Chondrocyte (in vitro differentiated cells): ENCODE measurements around the gene PPP2R5E. TPM values are rescaled to one million over a fixed set of nuclear protein-coding genes. Genes with fewer than 3 reads are reported as not detected.

Experiments
- DNase-seq: peaks from one replicate; pipeline ENCODE4 v3.0.0; 2021; ENCODE audit warnings: mixed read lengths, low spot score
- H3K27ac Mint-ChIP-seq: one replicate; pipeline ENCODE4 v1.8.0; 2021; ENCODE audit warnings: mild to moderate bottlenecking, moderate library complexity, mixed read lengths; ENCODE audit not compliant: unreplicated experiment
- H3K27me3 Mint-ChIP-seq: 2 replicates; pipeline ENCODE4 v1.8.0; 2021; ENCODE audit warnings: low read depth, mixed read lengths
- H3K36me3 Mint-ChIP-seq: 2 replicates; pipeline ENCODE4 v1.8.0; 2021; ENCODE audit warnings: low read depth, mixed read lengths
- H3K4me1 Mint-ChIP-seq: 2 replicates; pipeline ENCODE4 v1.8.0; 2021; ENCODE audit warnings: low read depth, mild to moderate bottlenecking, mixed read lengths
- H3K4me3 Mint-ChIP-seq: one replicate; pipeline ENCODE4 v1.8.0; 2021; ENCODE audit warnings: mild to moderate bottlenecking, moderate library complexity, mixed read lengths; ENCODE audit not compliant: unreplicated experiment
- H3K9me3 Mint-ChIP-seq: 2 replicates; pipeline ENCODE4 v1.8.0; 2021; ENCODE audit warnings: low read depth, mixed read lengths
- CTCF ChIP-seq: fragments of 200-600 bp; sonication (generic); IDR thresholded peaks from 2 replicates; pipeline ENCODE4 v1.5.0; 2021; ENCODE audit warnings: antibody characterized with exemption, mild to moderate bottlenecking, moderate library complexity
- total RNA-seq: library from RNA; stranded (reverse); gene quantifications from 3 replicates; pipeline ENCODE4 v1.2.1, GENCODE V29; 2021

The PPP2R5E gene
- total RNA-seq, 1 donor from 2014 or later = 43.3 TPM

GRCh38 chr14:63444588-63444987, 98.6 kb downstream of the PPP2R5E start:
- H3K27ac Mint-ChIP-seq = no peak overlapping the region
- H3K4me3 Mint-ChIP-seq = no peak overlapping the region
- H3K9me3 Mint-ChIP-seq = no peaks in the 10 kb centered on the region

GRCh38 chr14:63443988-63444387, 99.2 kb downstream of the PPP2R5E start:
- DNase-seq = no peak
- Mint-ChIP-seq H3K36me3 (peaks cover 2% of the 10 kb centered on the region), H3K27ac (peak overlapping the region; percentile 23), H3K4me1 (peaks cover 19% of the 10 kb centered on the region), H3K27me3 (no peaks in the 10 kb centered on the region), H3K9me3 (no peaks in the 10 kb centered on the region), H3K4me3 (no peak overlapping the region)
- no peak for TF ChIP-seq CTCF

More at GRCh38 chr14:63444588-63444987, 98.6 kb downstream of the PPP2R5E start:
- H3K4me1 Mint-ChIP-seq = peaks cover 19% of the 10 kb centered on the region
- H3K27me3 Mint-ChIP-seq = no peaks in the 10 kb centered on the region
- peaks cover 2% of the 10 kb centered on the region for H3K36me3 Mint-ChIP-seq
- DNase-seq = no peak
- TF ChIP-seq CTCF = no peak

- Mint-ChIP-seq H3K4me3 (no peak overlapping the region), H3K27ac (no peak overlapping the region)
Observed at GRCh38 chr14:63443361-63443760, 99.8 kb downstream of the PPP2R5E start.

GRCh38 chr14:63438065-63438757, 105.0 kb downstream of the PPP2R5E start:
- no peaks in the 10 kb centered on the region for H3K27me3 Mint-ChIP-seq
- no peaks in the 10 kb centered on the region for H3K9me3 Mint-ChIP-seq
- DNase-seq = no peak
- peak; percentile 67 for TF ChIP-seq CTCF
- H3K36me3 Mint-ChIP-seq = no peaks in the 10 kb centered on the region
- H3K4me3 Mint-ChIP-seq = peak overlapping the region; percentile 44
- peak overlapping the region; percentile 81 for H3K27ac Mint-ChIP-seq
- peaks cover 48% of the 10 kb centered on the region for H3K4me1 Mint-ChIP-seq

More at GRCh38 chr14:63443361-63443760, 99.8 kb downstream of the PPP2R5E start:
- no peak for DNase-seq
- H3K4me1 Mint-ChIP-seq = peaks cover 25% of the 10 kb centered on the region
- TF ChIP-seq CTCF = no peak
- no peaks in the 10 kb centered on the region for H3K9me3 Mint-ChIP-seq
- H3K27me3 Mint-ChIP-seq = no peaks in the 10 kb centered on the region
- peaks cover 2% of the 10 kb centered on the region for H3K36me3 Mint-ChIP-seq

GRCh38 chr14:63436286-63437098, 106.7 kb downstream of the PPP2R5E start:
- no peaks in the 10 kb centered on the region for H3K36me3 Mint-ChIP-seq
- H3K27ac Mint-ChIP-seq = peak overlapping the region; percentile 84
- peaks cover 53% of the 10 kb centered on the region for H3K4me1 Mint-ChIP-seq

More at GRCh38 chr14:63436286-63437098, 106.7 kb downstream of the PPP2R5E start:
- H3K27me3 Mint-ChIP-seq = no peaks in the 10 kb centered on the region
- no peak for DNase-seq
- TF ChIP-seq CTCF = no peak
- H3K9me3 Mint-ChIP-seq = no peaks in the 10 kb centered on the region
- no peak overlapping the region for H3K4me3 Mint-ChIP-seq
